ENCODE measurements around the gene ANKRD22. TPM values are rescaled to one million over a fixed set of nuclear protein-coding genes. Genes with fewer than 3 reads are reported as not detected.

Gene ANKRD22
- total RNA-seq, 6 experiments from 2014 or later = 0.54 to 1.2 (median 1.2) TPM; not detected in 3

DNA sequence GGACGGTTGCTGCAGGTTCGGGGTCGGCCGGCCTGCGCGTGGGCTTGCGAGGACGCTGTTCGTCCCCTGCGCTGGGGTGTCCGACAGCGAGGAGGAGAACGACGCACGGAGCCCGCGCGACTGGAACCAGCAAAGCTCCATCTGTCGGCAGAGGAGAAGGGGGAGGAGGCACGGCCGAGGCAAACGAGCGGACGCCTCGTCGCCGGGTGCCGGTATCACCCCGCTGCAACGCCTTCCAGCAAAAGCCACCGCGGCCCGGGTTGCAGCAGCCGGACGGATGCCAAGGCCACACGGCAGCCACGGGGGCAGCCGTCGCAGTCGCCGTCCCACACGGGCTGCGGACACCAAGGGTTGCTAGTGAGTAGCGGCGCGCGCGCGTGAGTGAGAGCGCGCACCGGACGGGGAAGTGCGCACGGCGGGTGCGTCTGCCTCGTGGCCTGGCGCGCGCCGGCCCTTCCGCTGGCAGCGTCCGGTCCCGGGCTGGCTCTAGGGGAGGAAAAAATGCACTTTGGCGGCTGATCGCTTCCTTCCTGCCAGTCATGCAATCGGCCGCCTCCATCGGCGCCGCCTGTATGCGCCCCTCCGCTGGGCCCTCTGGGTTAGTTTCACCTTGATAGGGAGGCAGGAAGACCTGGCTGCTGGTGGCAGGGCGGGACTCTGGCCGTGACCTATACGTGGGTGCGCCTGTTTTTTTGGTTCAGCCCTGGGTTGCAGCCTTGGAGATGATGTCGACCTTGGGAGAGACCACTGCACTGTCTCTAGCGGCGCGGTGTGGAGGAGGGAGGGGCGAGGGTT, 28.8 kb upstream of the ANKRD22 start:
- peak; percentile 93 to 97 (median 96) for ATAC-seq
- peak; percentile 87 to 91 (median 88) for DNase-seq
- H3K4me3 ChIP-seq = peak overlapping the region; percentile 74 to 81 (median 77)
- intact Hi-C loops (cut with DNase I) = no loop called here
- H3K27me3 ChIP-seq = no peaks in the 10 kb centered on the region
- peaks cover 0 to 5% (median 2%) of the 10 kb centered on the region in 4 donors for H3K4me1 ChIP-seq
- no peaks in the 10 kb centered on the region for H3K36me3 ChIP-seq
- WGBS (ENCODE audit: insufficient coverage, low coverage, low lambda C conversion rate, missing lambda C conversion rate) = 0% methylated on average over 3 of the region's 84 CpGs
- peak overlapping the region; percentile 79 to 94 (median 84) for H3K27ac ChIP-seq
- TF ChIP-seq POLR2A (IDR thresholded peaks at IDR 0.05) = peak; percentile 81
- TF ChIP-seq CTCF (IDR thresholded peaks at IDR 0.05) = peak in 3 of 4 donors; percentile 6 to 32 (median 19)
- no peaks in the 10 kb centered on the region for H3K9me3 ChIP-seq

DNA sequence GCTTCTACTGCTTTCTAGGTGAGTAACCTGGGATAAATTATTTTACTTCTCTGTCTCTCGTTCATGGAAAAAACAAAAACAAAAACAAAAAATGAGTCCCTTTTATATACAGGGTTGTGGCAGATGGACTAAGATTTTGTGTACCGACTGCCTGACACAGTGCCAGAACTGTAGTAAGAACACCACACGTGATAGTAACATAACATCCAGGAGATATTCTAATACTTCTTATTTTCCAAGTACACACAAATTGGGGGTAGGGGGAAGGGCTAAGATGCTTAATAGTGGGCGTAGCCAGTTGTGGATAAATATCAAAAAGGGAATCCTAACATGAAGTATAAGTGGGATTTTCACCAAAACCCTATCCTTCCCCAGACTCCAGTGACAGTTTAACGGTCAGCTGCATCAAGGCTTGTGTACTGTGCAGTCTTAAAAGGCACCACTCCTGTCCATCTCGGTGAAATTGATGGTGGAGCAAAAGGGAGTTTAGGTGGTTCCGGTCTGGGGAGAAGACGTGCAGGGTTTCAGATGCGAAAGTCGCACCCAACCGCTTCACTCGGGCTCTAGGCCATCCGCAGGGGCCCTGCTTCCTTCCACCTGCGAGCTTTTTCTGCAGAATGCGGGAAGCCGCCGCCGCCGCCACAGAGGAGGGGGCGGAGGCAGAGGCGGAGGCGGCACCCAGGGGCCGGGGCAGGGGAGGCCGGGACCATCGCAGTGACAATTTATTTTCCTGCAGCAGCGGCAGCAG, 28.1 kb upstream of the ANKRD22 start, which contains the start of gene STAMBPL1:
Gene STAMBPL1, plus strand, starts transcription at position 712 of the 748 bp plus-strand sequence. CDS start 21,464 bp downstream, outside the sequence.
- intact Hi-C loops (cut with DNase I) = no loop called here
- H3K9me3 ChIP-seq = no peaks in the 10 kb centered on the region
- DNase-seq (no peak), ATAC-seq (peak; percentile 62 to 73 (median 68))
- peak within 1 kb of the TSS; percentile 74 to 81 (median 77) for H3K4me3 ChIP-seq
- TF ChIP-seq POLR2A (IDR thresholded peaks at IDR 0.05) = no peak
- TF ChIP-seq CTCF (IDR thresholded peaks at IDR 0.05) = no peak
- H3K27me3 ChIP-seq = no peaks in the 10 kb centered on the region
- peaks cover 0 to 5% (median 2%) of the 10 kb centered on the region in 4 donors for H3K4me1 ChIP-seq
- H3K27ac ChIP-seq = peak within 1 kb of the TSS; percentile 79 to 94 (median 84)
- H3K36me3 ChIP-seq = no peaks in the 10 kb centered on the region
- 10% methylated on average over 8 of the region's 26 CpGs for WGBS (ENCODE audit: insufficient coverage, low coverage, low lambda C conversion rate, missing lambda C conversion rate)

DNA sequence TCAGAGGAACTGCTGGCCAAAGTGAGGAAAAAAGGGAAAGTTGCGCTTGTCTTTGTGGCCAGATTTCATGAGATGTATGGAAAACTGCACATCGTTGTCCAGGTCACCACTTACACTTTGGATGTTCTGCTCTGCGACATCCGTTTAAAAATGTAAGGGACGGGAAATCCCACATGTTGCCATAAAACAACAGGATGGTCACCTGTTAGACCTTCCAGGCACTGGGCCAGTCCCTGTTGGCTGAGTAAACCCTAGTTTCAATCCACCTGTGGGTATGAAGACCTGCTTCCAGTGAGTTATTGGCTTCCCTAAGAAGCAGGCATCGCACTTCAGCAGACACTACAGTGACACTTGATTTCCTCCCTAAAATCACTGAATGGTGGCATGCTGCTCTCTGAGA, 25.7 kb upstream of the ANKRD22 start:
- ATAC-seq (no peak), DNase-seq (no peak)
- peaks cover 0 to 5% (median 2%) of the 10 kb centered on the region in 4 donors for H3K4me1 ChIP-seq
- no peak for TF ChIP-seq CTCF (IDR thresholded peaks at IDR 0.05)
- TF ChIP-seq POLR2A (IDR thresholded peaks at IDR 0.05) = no peak
- no peak overlapping the region for H3K4me3 ChIP-seq
- intact Hi-C loops (cut with DNase I) = no loop called here
- H3K27ac ChIP-seq = no peak overlapping the region
- H3K27me3 ChIP-seq = no peaks in the 10 kb centered on the region
- no peaks in the 10 kb centered on the region for H3K36me3 ChIP-seq
- H3K9me3 ChIP-seq = no peaks in the 10 kb centered on the region
- 91% methylated on average over 5 of the region's 6 CpGs for WGBS (ENCODE audit: insufficient coverage, low coverage, low lambda C conversion rate, missing lambda C conversion rate)

- Histone ChIP-seq H3K36me3 (no peaks in the 10 kb centered on the region), H3K4me1 (peaks cover 0 to 5% (median 0%) of the 10 kb centered on the region in 4 donors), H3K27me3 (no peaks in the 10 kb centered on the region), H3K27ac (no peak overlapping the region), H3K9me3 (no peaks in the 10 kb centered on the region), H3K4me3 (no peak overlapping the region)
- TF ChIP-seq POLR2A (IDR thresholded peaks at IDR 0.05) (no peak), CTCF (IDR thresholded peaks at IDR 0.05) (no peak)
- ATAC-seq = no peak
- DNase-seq = no peak
- intact Hi-C loops (cut with DNase I) = no loop called here
Observed at GRCh38 chr10:88875081-88875480, 23.4 kb upstream of the ANKRD22 start.
